H9 (cell line): ENCODE data around the gene SHC4. TPM values are rescaled to one million over a fixed set of nuclear protein-coding genes. Genes with fewer than 3 reads are reported as not detected.
A peak's percentile ranks its signal among the peaks of the same experiment; 100 is the strongest.

ENCODE experiments used
- DNase-seq: peaks from one replicate; pipeline ENCODE4 v3.0.0-alpha.2; 2017
- H2AFZ ChIP-seq: one replicate; pipeline ENCODE4 v1.6.1; 2013; ENCODE audit warnings: mild to moderate bottlenecking, low read length, control low read depth, moderate library complexity
- H2AK5ac ChIP-seq: 2 replicates; pipeline ENCODE4 v1.6.1; 2013; ENCODE audit warnings: low read length, control low read depth, mixed read lengths; ENCODE audit not compliant: insufficient read length
- H2BK120ac ChIP-seq: one replicate; pipeline ENCODE4 v1.6.1; 2013; ENCODE audit warnings: low read depth, mild to moderate bottlenecking, low read length, control low read depth, inconsistent platforms; ENCODE audit not compliant: poor library complexity, severe bottlenecking
- H2BK12ac ChIP-seq: 2 replicates; pipeline ENCODE4 v1.6.1; 2013; ENCODE audit warnings: low read length, control low read depth, mixed read lengths, low read depth; ENCODE audit not compliant: insufficient read length
- H2BK15ac ChIP-seq: 2 replicates; pipeline ENCODE4 v1.6.1; 2013; ENCODE audit warnings: low read depth, low read length, control low read depth
- H2BK20ac ChIP-seq: one replicate; pipeline ENCODE4 v1.6.1; 2013; ENCODE audit warnings: low read depth, mild to moderate bottlenecking, low read length, control low read depth, inconsistent platforms; ENCODE audit not compliant: poor library complexity, severe bottlenecking
- H2BK5ac ChIP-seq: 2 replicates; pipeline ENCODE4 v1.6.1; 2013; ENCODE audit warnings: low read length, control low read depth, mixed read lengths; ENCODE audit not compliant: insufficient read length
- H3K14ac ChIP-seq: 2 replicates; pipeline ENCODE4 v1.6.1; 2013; ENCODE audit warnings: low read length, control low read depth; ENCODE audit not compliant: insufficient read depth
- H3K18ac ChIP-seq: 2 replicates; pipeline ENCODE4 v1.6.1; 2013; ENCODE audit warnings: low read depth, mild to moderate bottlenecking, mixed read lengths, low read length, control low read depth; ENCODE audit not compliant: insufficient read length
- H3K23ac ChIP-seq: 2 replicates; pipeline ENCODE4 v1.6.1; 2013; ENCODE audit warnings: low read length, control low read depth, mixed read lengths, low read depth; ENCODE audit not compliant: insufficient read length
- H3K23me2 ChIP-seq: 2 replicates; pipeline ENCODE4 v1.6.1; 2013; ENCODE audit warnings: low read depth, mild to moderate bottlenecking, mixed read lengths, low read length, control low read depth; ENCODE audit not compliant: insufficient read length, poor library complexity, severe bottlenecking
- H3K27ac ChIP-seq: 2 replicates; pipeline ENCODE4 v1.5.1; 2013; ENCODE audit warnings: low read length, control low read depth, mixed read lengths, low read depth; ENCODE audit not compliant: insufficient read length
- H3K27me3 ChIP-seq: 2 replicates; pipeline ENCODE4 v1.6.1; 2013; ENCODE audit warnings: low read length, control low read depth, inconsistent platforms; ENCODE audit not compliant: insufficient read depth
- H3K4ac ChIP-seq: 2 replicates; pipeline ENCODE4 v1.6.1; 2013; ENCODE audit warnings: low read depth, mild to moderate bottlenecking, control low read depth, inconsistent platforms, low read length, moderate library complexity
- H3K4me1 ChIP-seq: 2 replicates; pipeline ENCODE4 v1.6.1; 2013; ENCODE audit warnings: low read length, control low read depth, inconsistent platforms; ENCODE audit not compliant: insufficient read depth
- H3K4me2 ChIP-seq: 2 replicates; pipeline ENCODE4 v1.6.1; 2013; ENCODE audit warnings: low read length, control low read depth, mixed read lengths; ENCODE audit not compliant: insufficient read length, insufficient read depth
- H3K56ac ChIP-seq: 2 replicates; pipeline ENCODE4 v1.6.1; 2013; ENCODE audit warnings: low read depth, mild to moderate bottlenecking, mixed read lengths, low read length, control low read depth; ENCODE audit not compliant: insufficient read length
- H3K79me1 ChIP-seq: 2 replicates; pipeline ENCODE4 v1.6.1; 2013; ENCODE audit warnings: low read depth, mild to moderate bottlenecking, moderate library complexity, low read length, control low read depth, inconsistent platforms; ENCODE audit not compliant: insufficient read depth, poor library complexity, severe bottlenecking
- H3K79me2 ChIP-seq: 2 replicates; pipeline ENCODE4 v1.6.1; 2013; ENCODE audit warnings: low read length, control low read depth, inconsistent platforms; ENCODE audit not compliant: insufficient read depth
- H3K9ac ChIP-seq: 2 replicates; pipeline ENCODE4 v1.6.1; 2013; ENCODE audit warnings: low read length, control low read depth, mixed read lengths; ENCODE audit not compliant: insufficient read length; ENCODE audit errors: extremely low read depth
- H3K9me3 ChIP-seq: one replicate; pipeline ENCODE4 v1.6.1; 2013; ENCODE audit warnings: low read depth, low read length, inconsistent platforms; ENCODE audit not compliant: control insufficient read depth
- H3T11ph ChIP-seq: one replicate; pipeline ENCODE4 v1.6.1; 2013; ENCODE audit warnings: mild to moderate bottlenecking, low read length, control low read depth, inconsistent platforms
- H4K20me1 ChIP-seq: one replicate; pipeline ENCODE4 v1.6.1; 2013; ENCODE audit not compliant: control insufficient read depth, insufficient read length, insufficient read depth
- H4K5ac ChIP-seq: 2 replicates; pipeline ENCODE4 v1.6.1; 2013; ENCODE audit warnings: low read depth, mild to moderate bottlenecking, mixed read lengths, low read length, control low read depth; ENCODE audit not compliant: insufficient read length
- H4K8ac ChIP-seq: replicated peaks from 2 replicates; pipeline ENCODE4 v1.6.1; 2013; ENCODE audit warnings: low read length, control low read depth, mixed read lengths, low read depth; ENCODE audit not compliant: insufficient read length
- H4K91ac ChIP-seq: 2 replicates; pipeline ENCODE4 v1.6.1; 2013; ENCODE audit warnings: low read depth, mild to moderate bottlenecking, moderate library complexity, mixed read lengths, low read length, control low read depth; ENCODE audit not compliant: insufficient read length
- H3K27ac Mint-ChIP-seq, 3 experiments: 2 replicates in 2 of 3; 3 replicates in 1 of 3; pipeline ENCODE4 v1.8.0; 2020 to 2021; ENCODE audit warnings: mixed read lengths in 3 of 3, mild to moderate bottlenecking in 1 of 3, moderate library complexity in 1 of 3
- H3K27me3 Mint-ChIP-seq: 2 replicates; pipeline ENCODE4 v1.8.0; 2021; ENCODE audit warnings: low read depth, mild to moderate bottlenecking, moderate library complexity, mixed read lengths
- H3K36me3 Mint-ChIP-seq, 3 experiments: 2 replicates in 2 of 3; 3 replicates in 1 of 3; pipeline ENCODE4 v1.8.0; 2020 to 2021; ENCODE audit warnings: low read depth in 3 of 3, mixed read lengths in 3 of 3; ENCODE audit not compliant: insufficient read depth in 1 of 3
- H3K4me1 Mint-ChIP-seq, 2 experiments: 2 replicates each; pipeline ENCODE4 v1.8.0; 2020; ENCODE audit warnings: mixed read lengths in 2 of 2
- H3K4me3 Mint-ChIP-seq, 2 experiments: 2 replicates in 1 of 2; 3 replicates in 1 of 2; pipeline ENCODE4 v1.8.0; 2020 to 2021; ENCODE audit warnings: mild to moderate bottlenecking in 2 of 2, mixed read lengths in 2 of 2, moderate library complexity in 1 of 2
- H3K9me3 Mint-ChIP-seq, 2 experiments: 2 replicates in 1 of 2; 3 replicates in 1 of 2; pipeline ENCODE4 v1.8.0; 2020; ENCODE audit warnings: mild to moderate bottlenecking in 2 of 2, mixed read lengths in 2 of 2, moderate library complexity in 1 of 2
- WGBS: extraction: QIAGEN DNeasy Blood & Tissue Kit; methylation state at CpG from one replicate; pipeline ENCODE4 v1.1.7; 2013; ENCODE audit warnings: missing lambda C conversion rate, low lambda C conversion rate, mixed read lengths; ENCODE audit not compliant: insufficient read length; ENCODE audit errors: extremely low coverage; 5-methylcytosine and 5-hydroxymethylcytosine counted together
- long read RNA-seq: library from polyadenylated mRNA; unstranded; transcript quantifications from one replicate; pipeline ENCODE4 v2.0.0, GENCODE V29; 2020
- total RNA-seq: library from RNA; stranded (reverse); gene quantifications from 2 replicates; pipeline ENCODE4 v1.2.1, GENCODE V29; 2021
- TF ChIP-seq, protein P1 (sequence below): fragments of 200-600 bp; sonication (generic); conservative IDR thresholded peaks from 3 replicates; pipeline ENCODE4 v1.8.0; 2021; ENCODE audit warnings: antibody characterized with exemption, mild to moderate bottlenecking

SHC4 gene, protein sequence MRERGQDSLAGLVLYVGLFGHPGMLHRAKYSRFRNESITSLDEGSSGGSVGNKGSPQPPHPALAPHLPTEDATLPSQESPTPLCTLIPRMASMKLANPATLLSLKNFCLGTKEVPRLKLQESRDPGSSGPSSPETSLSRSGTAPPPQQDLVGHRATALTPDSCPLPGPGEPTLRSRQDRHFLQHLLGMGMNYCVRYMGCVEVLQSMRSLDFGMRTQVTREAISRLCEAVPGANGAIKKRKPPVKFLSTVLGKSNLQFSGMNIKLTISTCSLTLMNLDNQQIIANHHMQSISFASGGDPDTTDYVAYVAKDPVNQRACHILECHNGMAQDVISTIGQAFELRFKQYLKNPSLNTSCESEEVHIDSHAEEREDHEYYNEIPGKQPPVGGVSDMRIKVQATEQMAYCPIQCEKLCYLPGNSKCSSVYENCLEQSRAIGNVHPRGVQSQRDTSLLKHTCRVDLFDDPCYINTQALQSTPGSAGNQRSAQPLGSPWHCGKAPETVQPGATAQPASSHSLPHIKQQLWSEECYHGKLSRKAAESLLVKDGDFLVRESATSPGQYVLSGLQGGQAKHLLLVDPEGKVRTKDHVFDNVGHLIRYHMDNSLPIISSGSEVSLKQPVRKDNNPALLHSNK
- 0.26 and 0.55 TPM in 2 replicates for total RNA-seq
- long read RNA-seq, partial matches to known transcripts, result 1 of 2 reads
- long read RNA-seq, other reads (novel, unspliced or antisense), result 1 of 2 reads

DNA sequence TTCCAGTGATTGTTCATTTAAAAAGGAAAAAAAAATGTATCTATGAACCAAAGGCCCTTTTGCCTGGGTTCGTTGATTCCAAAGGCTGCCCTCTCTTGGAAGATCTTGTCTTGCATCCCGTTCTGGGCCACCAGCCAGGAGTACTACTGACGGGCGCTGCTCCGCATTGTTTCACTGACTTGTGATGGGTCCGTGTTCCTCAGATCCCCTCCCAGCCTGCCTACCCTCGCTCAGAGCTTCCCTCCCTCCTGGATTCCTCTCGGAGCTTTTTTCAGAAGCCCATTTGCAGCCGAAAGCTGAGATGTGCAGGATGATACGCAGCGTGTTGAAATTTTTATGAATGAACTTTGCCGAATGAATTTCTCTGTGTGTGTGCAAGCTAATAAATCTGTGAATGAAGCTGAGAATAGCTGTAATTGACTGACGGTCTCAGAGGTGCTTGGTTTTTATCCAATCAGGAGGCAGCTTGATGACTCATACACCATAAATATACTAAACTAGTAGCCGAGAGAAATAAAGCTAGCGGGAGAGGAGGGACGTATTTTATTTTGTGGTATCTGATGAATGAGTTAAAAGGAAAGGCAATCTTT, at the start of gene SHC4:
Gene SHC4 (minus strand): TSS at position 396 of the 590 bp plus-strand sequence. CDS start 904 bp downstream, outside the sequence.
- Histone ChIP-seq H3K23ac (no peak within 1 kb of the TSS), H3K18ac (no peak within 1 kb of the TSS), H3K4me1 (no peaks in the 10 kb centered on the region), H3K4me2 (peak within 1 kb of the TSS; percentile 88), H4K20me1 (no peaks in the 10 kb centered on the region), H3K23me2 (peaks cover 10% of the 10 kb centered on the region), H3K4ac (no peak within 1 kb of the TSS), H3T11ph (no peak within 1 kb of the TSS), H2BK12ac (no peak within 1 kb of the TSS), H2BK5ac (no peak within 1 kb of the TSS), H3K27me3 (peaks cover 10% of the 10 kb centered on the region; the same call in 1 of the 2 replicates), H3K9ac (peak within 1 kb of the TSS; percentile 34), H2BK15ac (no peak within 1 kb of the TSS), H4K91ac (no peak within 1 kb of the TSS), H2AK5ac (no peak within 1 kb of the TSS), H3K9me3 (no peaks in the 10 kb centered on the region), H3K79me2 (no peaks in the 10 kb centered on the region), H3K14ac (no peak within 1 kb of the TSS; the same call in 1 of the 2 replicates), H4K8ac (no peak within 1 kb of the TSS), H2BK20ac (no peak within 1 kb of the TSS), H2AFZ (peak within 1 kb of the TSS; percentile 88), H4K5ac (no peak within 1 kb of the TSS), H2BK120ac (no peak within 1 kb of the TSS), H3K56ac (no peak within 1 kb of the TSS), H3K27ac (no peak within 1 kb of the TSS), H3K79me1 (no peaks in the 10 kb centered on the region)
- Mint-ChIP-seq H3K4me3 (peak within 1 kb of the TSS; percentile 85 to 91), H3K4me1 (peaks cover 12 to 14% of the 10 kb centered on the region in 2 experiments), H3K27me3 (peaks cover 46% of the 10 kb centered on the region), H3K9me3 (no peaks in the 10 kb centered on the region; a peak in 1 of 5 replicates), H3K36me3 (no peaks in the 10 kb centered on the region), H3K27ac (peak within 1 kb of the TSS in 1 of 3 experiments; percentile 59; a peak in 1 of 7 replicates)
- no CpG with 5 or more reads among the region's 16 CpGs for WGBS
- TF ChIP-seq, protein P1, sequence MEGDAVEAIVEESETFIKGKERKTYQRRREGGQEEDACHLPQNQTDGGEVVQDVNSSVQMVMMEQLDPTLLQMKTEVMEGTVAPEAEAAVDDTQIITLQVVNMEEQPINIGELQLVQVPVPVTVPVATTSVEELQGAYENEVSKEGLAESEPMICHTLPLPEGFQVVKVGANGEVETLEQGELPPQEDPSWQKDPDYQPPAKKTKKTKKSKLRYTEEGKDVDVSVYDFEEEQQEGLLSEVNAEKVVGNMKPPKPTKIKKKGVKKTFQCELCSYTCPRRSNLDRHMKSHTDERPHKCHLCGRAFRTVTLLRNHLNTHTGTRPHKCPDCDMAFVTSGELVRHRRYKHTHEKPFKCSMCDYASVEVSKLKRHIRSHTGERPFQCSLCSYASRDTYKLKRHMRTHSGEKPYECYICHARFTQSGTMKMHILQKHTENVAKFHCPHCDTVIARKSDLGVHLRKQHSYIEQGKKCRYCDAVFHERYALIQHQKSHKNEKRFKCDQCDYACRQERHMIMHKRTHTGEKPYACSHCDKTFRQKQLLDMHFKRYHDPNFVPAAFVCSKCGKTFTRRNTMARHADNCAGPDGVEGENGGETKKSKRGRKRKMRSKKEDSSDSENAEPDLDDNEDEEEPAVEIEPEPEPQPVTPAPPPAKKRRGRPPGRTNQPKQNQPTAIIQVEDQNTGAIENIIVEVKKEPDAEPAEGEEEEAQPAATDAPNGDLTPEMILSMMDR, result peak; percentile 36; the same call in 2 of the 3 replicates
- peak; percentile 78 for DNase-seq
